MM.1S (cell line): Measurements from ENCODE around the gene LHFPL4.
"Not testable (repeated sequence)": the region's sequence is repeated elsewhere in the genome, so short reads cannot be mapped to it uniquely, and the experiment has no call there.

Source experiments
- CTCF ChIP-seq: fragments of 300-600 bp; sonication (generic); IDR thresholded peaks from 2 replicates; pipeline ENCODE4 v1.5.1; 2016; ENCODE audit warnings: antibody characterized with exemption, low read length, mixed read lengths
- EZH2 ChIP-seq: fragments of 300-600 bp; sonication (generic); optimal IDR thresholded peaks from 2 replicates; pipeline ENCODE3; 2017; ENCODE audit warnings: low read depth, mild to moderate bottlenecking, antibody characterized with exemption, low read length, mixed read lengths
- EZH2phosphoT487 ChIP-seq: fragments of 300-600 bp; sonication (generic); IDR thresholded peaks from 2 replicates; pipeline ENCODE4 v1.6.1; 2018; ENCODE audit warnings: antibody characterized with exemption, low read length

GRCh38 chr3:9601006-9601581 lies 47.5 kb upstream of the LHFPL4 start:
- TF ChIP-seq CTCF, EZH2, EZH2phosphoT487: not testable (repeated sequence)
